Bronchial epithelial cell (primary cell): ENCODE data around the gene BAK1. TPM values are rescaled to one million over a fixed set of nuclear protein-coding genes. Genes with fewer than 3 reads are reported as not detected.

Source experiments
- DNase-seq: peaks from one replicate; pipeline ENCODE4 v3.0.0-alpha.2; 2010; ENCODE audit warnings: low read depth
- FAIRE-seq: peaks from 2 replicates; lab custom pipeline; 2011; peaks lifted over from hg19 to GRCh38; lab: Jason Lieb, UNC
- H3K27me3 ChIP-seq: 2 replicates; pipeline ENCODE4 v1.5.1; 2011; ENCODE audit warnings: low read length; ENCODE audit not compliant: control insufficient read depth, insufficient read depth
- H3K36me3 ChIP-seq: 2 replicates; pipeline ENCODE4 v1.5.1; 2011; ENCODE audit warnings: low read length; ENCODE audit not compliant: control insufficient read depth, insufficient read depth
- H3K4me3 ChIP-seq: 2 replicates; pipeline ENCODE4 v1.5.1; 2011; ENCODE audit warnings: mild to moderate bottlenecking, low read depth, low read length, control low read depth
- total RNA-seq: library from RNA; depleted of rRNA; stranded (reverse); fragments of >200 nt; gene quantifications from 2 replicates; pipeline ENCODE4 v1.2.1, GENCODE V29; 2014
- TF ChIP-seq, protein P1 (sequence below): IDR thresholded peaks from 2 replicates; pipeline ENCODE4 v1.5.1; 2011; ENCODE audit warnings: mild to moderate bottlenecking, moderate library complexity, low read length, control low read depth, inconsistent platforms; ENCODE audit not compliant: insufficient read depth, severe bottlenecking

Gene BAK1
- total RNA-seq, 1 donor from 2014 or later: 25.5 TPM

DNA sequence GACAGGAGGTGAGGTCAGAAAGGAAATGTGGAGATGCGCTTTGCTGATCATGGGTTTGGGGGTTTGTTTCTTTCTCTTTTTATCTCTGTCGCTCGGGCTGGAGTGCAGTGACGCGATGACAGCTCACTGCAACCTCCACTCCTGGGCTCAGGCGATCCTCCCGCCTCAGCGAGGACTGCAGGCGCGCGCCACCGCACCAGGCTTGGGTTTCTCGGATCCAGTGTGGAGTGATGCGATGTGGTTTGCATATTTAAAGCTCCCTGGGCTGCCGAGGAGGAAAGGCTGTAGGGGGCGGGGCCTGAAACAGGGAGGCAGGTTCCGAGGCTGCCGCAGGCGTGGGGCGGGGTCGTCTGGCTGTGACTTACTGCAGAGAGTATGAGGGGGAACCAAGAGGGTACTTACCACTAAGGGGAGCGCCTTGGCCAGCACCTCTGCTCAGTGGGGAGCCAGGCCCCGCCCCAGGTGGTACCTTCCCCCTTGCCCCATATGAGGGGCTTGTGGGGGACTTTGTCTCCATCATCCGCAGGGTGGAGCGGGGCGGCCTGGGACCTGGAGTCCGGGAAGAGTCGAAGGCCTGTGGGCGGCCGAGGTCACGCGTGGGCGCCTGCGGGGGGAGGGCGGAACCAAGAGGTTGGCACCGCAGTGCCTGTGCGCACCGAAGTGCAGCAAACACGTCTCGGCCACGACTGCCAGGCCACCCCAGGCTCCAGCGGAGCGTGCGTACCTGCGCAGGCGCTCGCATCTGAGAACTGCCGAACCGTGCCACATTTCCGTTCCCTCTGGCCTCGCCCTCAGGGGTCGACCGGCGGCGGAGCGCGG, 12.7 kb upstream of the BAK1 start:
- H3K4me3 ChIP-seq: no peak overlapping the region
- DNase-seq: no peak
- FAIRE-seq: no peak

DNA sequence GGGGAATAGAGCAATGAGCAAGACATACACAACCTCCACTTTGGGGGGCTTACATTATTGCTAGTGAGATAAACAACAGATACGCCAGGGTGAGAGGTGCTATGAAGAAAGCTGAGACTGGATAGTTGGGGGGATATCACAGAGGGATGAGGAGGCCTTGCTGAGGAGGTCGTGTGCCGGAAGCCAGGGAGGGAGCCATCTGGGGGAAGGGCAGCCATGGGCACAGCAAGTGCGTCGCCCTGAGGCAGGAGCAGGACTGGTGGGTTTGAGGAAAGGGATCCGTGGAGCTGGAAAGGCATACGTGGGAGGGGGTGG, 12.2 kb upstream of the BAK1 start:
- TF ChIP-seq, protein P1, sequence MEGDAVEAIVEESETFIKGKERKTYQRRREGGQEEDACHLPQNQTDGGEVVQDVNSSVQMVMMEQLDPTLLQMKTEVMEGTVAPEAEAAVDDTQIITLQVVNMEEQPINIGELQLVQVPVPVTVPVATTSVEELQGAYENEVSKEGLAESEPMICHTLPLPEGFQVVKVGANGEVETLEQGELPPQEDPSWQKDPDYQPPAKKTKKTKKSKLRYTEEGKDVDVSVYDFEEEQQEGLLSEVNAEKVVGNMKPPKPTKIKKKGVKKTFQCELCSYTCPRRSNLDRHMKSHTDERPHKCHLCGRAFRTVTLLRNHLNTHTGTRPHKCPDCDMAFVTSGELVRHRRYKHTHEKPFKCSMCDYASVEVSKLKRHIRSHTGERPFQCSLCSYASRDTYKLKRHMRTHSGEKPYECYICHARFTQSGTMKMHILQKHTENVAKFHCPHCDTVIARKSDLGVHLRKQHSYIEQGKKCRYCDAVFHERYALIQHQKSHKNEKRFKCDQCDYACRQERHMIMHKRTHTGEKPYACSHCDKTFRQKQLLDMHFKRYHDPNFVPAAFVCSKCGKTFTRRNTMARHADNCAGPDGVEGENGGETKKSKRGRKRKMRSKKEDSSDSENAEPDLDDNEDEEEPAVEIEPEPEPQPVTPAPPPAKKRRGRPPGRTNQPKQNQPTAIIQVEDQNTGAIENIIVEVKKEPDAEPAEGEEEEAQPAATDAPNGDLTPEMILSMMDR: no peak
- DNase-seq (no peak), FAIRE-seq (no peak)

More for the DNA sequence above, 12.7 kb upstream of the BAK1 start:
- Histone ChIP-seq H3K27me3 (no peaks in the 10 kb centered on the region), H3K36me3 (no peaks in the 10 kb centered on the region)
- TF ChIP-seq, protein P1: no peak

DNA sequence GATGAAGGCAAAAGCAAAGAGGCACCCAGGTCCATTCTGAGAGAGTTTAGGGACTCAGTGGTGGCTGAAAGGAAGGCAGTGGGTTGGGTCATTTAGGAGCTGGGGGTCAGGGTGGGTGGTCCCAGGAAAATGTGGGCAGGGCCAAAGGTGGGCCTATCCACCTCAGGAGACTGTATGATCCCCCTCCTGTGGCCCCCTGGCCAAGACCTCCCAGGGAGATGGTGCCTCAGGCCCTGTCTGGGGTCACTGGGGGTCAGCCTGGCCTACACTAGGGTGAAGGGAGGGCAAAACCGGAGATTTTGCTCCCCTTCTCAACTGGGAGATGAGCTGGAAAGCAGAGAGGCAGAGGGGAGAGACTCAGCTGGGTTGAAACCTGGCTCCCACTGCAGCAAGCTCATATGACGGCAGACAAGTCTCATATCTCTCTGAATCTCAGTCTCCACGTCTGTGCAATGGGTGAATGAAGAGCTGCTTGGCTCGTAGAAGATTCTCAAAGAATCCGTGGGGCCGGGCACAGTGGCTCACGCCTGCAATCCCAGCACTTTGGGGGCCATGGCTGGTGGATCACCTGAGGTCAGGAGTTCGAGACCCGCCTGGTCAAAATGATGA, 11.5 kb upstream of the BAK1 start:
- H3K27me3 ChIP-seq: no peaks in the 10 kb centered on the region
- H3K36me3 ChIP-seq: no peaks in the 10 kb centered on the region
- TF ChIP-seq, protein P1: no peak
- H3K4me3 ChIP-seq: no peak overlapping the region
- DNase-seq (no peak), FAIRE-seq (no peak)

More for the DNA sequence above, 12.2 kb upstream of the BAK1 start:
- Histone ChIP-seq H3K36me3 (no peaks in the 10 kb centered on the region), H3K4me3 (no peak overlapping the region), H3K27me3 (no peaks in the 10 kb centered on the region)

DNA sequence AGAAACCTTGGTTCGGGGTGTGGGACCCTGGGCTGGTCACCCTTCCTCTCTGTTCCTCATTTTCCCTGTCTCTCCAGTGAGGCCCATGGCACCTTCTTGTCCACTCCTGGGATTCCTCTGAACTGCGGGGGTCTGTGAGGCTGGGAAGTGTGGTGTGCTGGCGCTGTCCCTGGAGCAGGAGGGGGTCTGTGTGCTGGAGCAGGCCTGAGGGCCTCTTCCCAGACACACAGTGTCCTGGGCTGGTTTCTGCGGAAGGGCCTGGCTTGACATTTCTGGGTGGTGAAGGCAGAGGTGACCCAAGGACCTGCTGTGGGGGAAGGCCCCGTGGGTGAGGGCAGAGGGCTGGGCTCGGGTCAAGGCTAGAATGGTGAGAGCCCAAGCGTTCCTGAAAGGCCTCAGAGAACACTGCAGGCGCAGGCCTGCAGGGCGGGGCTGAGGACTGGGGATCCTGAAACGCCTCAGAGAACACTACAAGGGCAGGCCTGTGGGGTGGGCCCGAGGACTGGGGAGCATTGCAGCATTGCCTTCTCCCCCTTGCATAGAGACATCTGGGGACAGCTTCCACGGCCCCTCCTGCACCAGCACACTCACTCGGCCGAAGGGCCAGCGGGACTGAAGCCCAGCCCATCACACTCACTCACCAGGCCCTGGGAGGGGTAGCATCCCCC, 10.6 kb upstream of the BAK1 start:
- H3K27me3 ChIP-seq: no peaks in the 10 kb centered on the region
- FAIRE-seq: no peak
- DNase-seq: no peak
- H3K4me3 ChIP-seq: no peak overlapping the region
- TF ChIP-seq, protein P1: no peak
- H3K36me3 ChIP-seq: no peaks in the 10 kb centered on the region

DNA sequence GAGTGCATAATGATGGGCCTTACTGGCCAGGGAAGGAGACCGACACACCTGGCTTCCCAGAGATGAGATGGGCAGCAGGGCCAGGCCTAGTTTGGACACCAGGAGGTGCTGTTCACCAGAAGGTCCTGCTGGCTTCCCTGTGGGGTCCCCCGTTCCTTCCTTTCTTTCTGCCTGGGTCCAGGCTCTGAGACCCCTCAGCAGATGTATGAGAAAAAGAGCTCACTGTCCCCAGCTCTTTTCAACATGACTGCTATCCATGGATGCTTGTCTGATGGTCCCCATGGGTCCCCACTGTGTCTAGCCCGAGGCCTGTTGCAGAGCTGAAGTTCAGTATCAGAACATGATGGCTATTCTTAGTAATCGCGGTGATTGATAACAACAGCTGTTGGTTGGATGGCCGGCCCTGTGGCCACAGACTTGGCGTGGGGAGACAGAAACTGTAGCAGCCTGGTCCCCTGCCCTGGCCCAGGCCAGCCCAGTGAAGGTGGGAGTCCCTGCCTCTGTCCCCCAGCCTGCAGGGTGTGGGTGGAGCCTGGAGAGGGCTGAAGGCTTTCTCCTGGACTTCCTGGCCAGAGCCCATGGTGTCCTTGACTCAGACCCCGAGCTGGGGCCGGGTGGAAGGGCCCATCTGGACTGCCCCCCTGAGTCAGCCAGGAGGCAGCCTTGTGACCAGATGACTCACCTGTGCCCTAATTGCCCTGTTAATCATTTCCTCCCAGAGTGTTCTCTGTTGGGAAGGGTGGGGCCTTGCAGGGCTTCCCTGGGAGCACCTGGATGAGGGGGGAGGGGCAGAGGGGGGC, 9.9 kb upstream of the BAK1 start:
- no peaks in the 10 kb centered on the region for H3K27me3 ChIP-seq
- TF ChIP-seq, protein P1: peak; percentile 99
- FAIRE-seq (no peak), DNase-seq (peak; percentile 95)
- H3K4me3 ChIP-seq: no peak overlapping the region
- H3K36me3 ChIP-seq: no peaks in the 10 kb centered on the region
